Panc1 (cell line): ENCODE data around the gene RICTOR. TPM values are rescaled to one million over a fixed set of nuclear protein-coding genes. Genes with fewer than 3 reads are reported as not detected.
A peak's percentile ranks its signal among the peaks of the same experiment; 100 is the strongest.

Source experiments
- ATAC-seq: fragments of 200-7000 bp; cut with Tn5 transposase; 2 replicates; pipeline ENCODE4 v1.9.1; 2020; ENCODE audit warnings: mild to moderate bottlenecking, moderate library complexity
- BruUV-seq: library from RNA; stranded (reverse); fragments of 400-500 nt; replicated peaks from 2 replicates; lab custom pipeline; 2021; lab: Mats Ljungman, UMichigan
- CTCF ChIA-PET: fragments of 300-600 bp; sonication (Branson Sonifier 250); formaldehyde crosslinking; loops from one replicate; lab custom pipeline; 2022; ENCODE audit warnings: antibody characterized with exemption; lab: Charles Lee
- POLR2A ChIA-PET: fragments of 300-600 bp; sonication (Branson Sonifier 250); formaldehyde crosslinking; loops from one replicate; lab custom pipeline; 2022; ENCODE audit warnings: antibody characterized with exemption; lab: Charles Lee
- DNase-seq: peaks from one replicate; pipeline ENCODE4 v3.0.0-alpha.2; 2010; ENCODE audit warnings: low read depth, low spot score
- H3K27ac ChIP-seq: 2 replicates; pipeline ENCODE4 v1.5.1; 2011; ENCODE audit warnings: mild to moderate bottlenecking, low read length, inconsistent platforms
- H3K27me3 ChIP-seq: fragments of 200-500 bp; sonication (Bioruptor generic); 2 replicates; pipeline ENCODE4 v1.6.0; 2014; ENCODE audit warnings: low read length, inconsistent platforms; ENCODE audit not compliant: control insufficient read depth, insufficient read depth
- H3K36me3 ChIP-seq: fragments of 200-500 bp; sonication (Bioruptor generic); 2 replicates; pipeline ENCODE4 v1.5.1; 2014; ENCODE audit warnings: inconsistent platforms, mild to moderate bottlenecking, low read length, moderate library complexity; ENCODE audit not compliant: control insufficient read depth, insufficient read depth
- H3K4me1 ChIP-seq: 2 replicates; pipeline ENCODE4 v1.5.1; 2011; ENCODE audit warnings: inconsistent platforms, mild to moderate bottlenecking, low read length, moderate library complexity; ENCODE audit not compliant: control insufficient read depth, insufficient read depth
- H3K4me3 ChIP-seq, 2 experiments: 2 replicates each; pipeline ENCODE4 v1.5.1; 2011 to 2012; ENCODE audit warnings: low read depth in 2 of 2, low read length in 2 of 2, mild to moderate bottlenecking in 2 of 2, inconsistent platforms in 1 of 2, moderate library complexity in 1 of 2
- H3K9me3 ChIP-seq: fragments of 200-500 bp; sonication (Bioruptor generic); 2 replicates; pipeline ENCODE4 v1.5.1; 2014; ENCODE audit warnings: low read depth, mild to moderate bottlenecking, inconsistent platforms, low read length, moderate library complexity; ENCODE audit not compliant: control insufficient read depth, insufficient read depth
- POLR2AphosphoS5 ChIP-seq: IDR thresholded peaks from 2 replicates; pipeline ENCODE4 v1.6.1; 2012; ENCODE audit warnings: mild to moderate bottlenecking, low read depth, low read length, moderate library complexity
- SIN3A ChIP-seq: IDR thresholded peaks from 2 replicates; pipeline ENCODE4 v1.6.1; 2012; ENCODE audit warnings: low read depth, mild to moderate bottlenecking, low read length, moderate library complexity, borderline replicate concordance; ENCODE audit not compliant: insufficient read depth
- TCF7L2 ChIP-seq: IDR thresholded peaks from 2 replicates; pipeline ENCODE4 v1.6.1; 2011; ENCODE audit warnings: mild to moderate bottlenecking, low read depth, low read length, inconsistent platforms
- in situ Hi-C: cut with HindIII; loops from 2 replicates; pipeline ENCODE4 v1.10.0; 2016; ENCODE audit warnings: low sequenced_read_pairs, low pct_unique_long_range_greater_than_20kb
- intact Hi-C: fragments of 100-400 bp; cut with micrococcal nuclease; formaldehyde crosslinking; loops from one replicate; pipeline ENCODE4 v1.10.0; 2022; ENCODE audit not compliant: unreplicated experiment
- total RNA-seq: library from RNA; stranded (reverse); gene quantifications from one replicate; pipeline ENCODE4 v1.2.1, GENCODE V29; 2021; ENCODE audit not compliant: unreplicated experiment
- TF ChIP-seq, protein P1 (sequence below), 2 experiments: IDR thresholded peaks; 2 replicates each; pipeline ENCODE4 v1.6.1; 2011 to 2012; ENCODE audit warnings: low read depth in 2 of 2, control low read depth in 1 of 2, low read length in 1 of 2, mild to moderate bottlenecking in 1 of 2, moderate library complexity in 1 of 2; ENCODE audit not compliant: insufficient read depth in 1 of 2
- TF ChIP-seq, protein P2 (sequence below): fragments of 450-650 bp; IDR thresholded peaks from 2 replicates; pipeline ENCODE4 v1.5.1; 2017; ENCODE audit warnings: mild to moderate bottlenecking

RICTOR gene
- total RNA-seq, 1 experiment from 2014 or later: 21.3 TPM

DNA sequence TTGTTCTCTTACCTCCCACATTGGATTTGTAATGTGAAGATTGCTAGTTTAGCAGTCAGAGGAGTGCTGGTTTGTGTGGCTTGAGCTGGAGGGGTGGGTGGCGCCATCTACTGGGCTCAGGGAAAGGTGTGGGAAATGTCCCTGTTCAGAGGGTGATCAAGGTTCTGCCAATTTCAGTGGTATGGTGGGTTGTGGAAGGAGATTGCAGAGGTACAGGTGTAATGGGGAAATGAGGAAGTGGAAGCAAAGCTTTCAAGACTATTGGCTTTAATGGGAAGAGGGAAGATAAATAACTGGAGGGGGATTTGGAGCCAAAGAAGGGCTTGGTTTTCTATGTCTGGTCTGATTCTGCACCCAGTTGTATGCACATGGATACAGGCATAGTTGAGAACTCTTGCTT, 152.0 kb downstream of the RICTOR start:
- TF ChIP-seq, protein P1, sequence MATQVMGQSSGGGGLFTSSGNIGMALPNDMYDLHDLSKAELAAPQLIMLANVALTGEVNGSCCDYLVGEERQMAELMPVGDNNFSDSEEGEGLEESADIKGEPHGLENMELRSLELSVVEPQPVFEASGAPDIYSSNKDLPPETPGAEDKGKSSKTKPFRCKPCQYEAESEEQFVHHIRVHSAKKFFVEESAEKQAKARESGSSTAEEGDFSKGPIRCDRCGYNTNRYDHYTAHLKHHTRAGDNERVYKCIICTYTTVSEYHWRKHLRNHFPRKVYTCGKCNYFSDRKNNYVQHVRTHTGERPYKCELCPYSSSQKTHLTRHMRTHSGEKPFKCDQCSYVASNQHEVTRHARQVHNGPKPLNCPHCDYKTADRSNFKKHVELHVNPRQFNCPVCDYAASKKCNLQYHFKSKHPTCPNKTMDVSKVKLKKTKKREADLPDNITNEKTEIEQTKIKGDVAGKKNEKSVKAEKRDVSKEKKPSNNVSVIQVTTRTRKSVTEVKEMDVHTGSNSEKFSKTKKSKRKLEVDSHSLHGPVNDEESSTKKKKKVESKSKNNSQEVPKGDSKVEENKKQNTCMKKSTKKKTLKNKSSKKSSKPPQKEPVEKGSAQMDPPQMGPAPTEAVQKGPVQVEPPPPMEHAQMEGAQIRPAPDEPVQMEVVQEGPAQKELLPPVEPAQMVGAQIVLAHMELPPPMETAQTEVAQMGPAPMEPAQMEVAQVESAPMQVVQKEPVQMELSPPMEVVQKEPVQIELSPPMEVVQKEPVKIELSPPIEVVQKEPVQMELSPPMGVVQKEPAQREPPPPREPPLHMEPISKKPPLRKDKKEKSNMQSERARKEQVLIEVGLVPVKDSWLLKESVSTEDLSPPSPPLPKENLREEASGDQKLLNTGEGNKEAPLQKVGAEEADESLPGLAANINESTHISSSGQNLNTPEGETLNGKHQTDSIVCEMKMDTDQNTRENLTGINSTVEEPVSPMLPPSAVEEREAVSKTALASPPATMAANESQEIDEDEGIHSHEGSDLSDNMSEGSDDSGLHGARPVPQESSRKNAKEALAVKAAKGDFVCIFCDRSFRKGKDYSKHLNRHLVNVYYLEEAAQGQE (IDR thresholded peaks at IDR 0.05; ENCODE audit: insufficient read depth in 1 of 2, low read depth in 2 of 2, low read length in 1 of 2): peak in 1 of 2 experiments; percentile 63; a peak in 1 of 4 replicates
- TF ChIP-seq, protein P2, sequence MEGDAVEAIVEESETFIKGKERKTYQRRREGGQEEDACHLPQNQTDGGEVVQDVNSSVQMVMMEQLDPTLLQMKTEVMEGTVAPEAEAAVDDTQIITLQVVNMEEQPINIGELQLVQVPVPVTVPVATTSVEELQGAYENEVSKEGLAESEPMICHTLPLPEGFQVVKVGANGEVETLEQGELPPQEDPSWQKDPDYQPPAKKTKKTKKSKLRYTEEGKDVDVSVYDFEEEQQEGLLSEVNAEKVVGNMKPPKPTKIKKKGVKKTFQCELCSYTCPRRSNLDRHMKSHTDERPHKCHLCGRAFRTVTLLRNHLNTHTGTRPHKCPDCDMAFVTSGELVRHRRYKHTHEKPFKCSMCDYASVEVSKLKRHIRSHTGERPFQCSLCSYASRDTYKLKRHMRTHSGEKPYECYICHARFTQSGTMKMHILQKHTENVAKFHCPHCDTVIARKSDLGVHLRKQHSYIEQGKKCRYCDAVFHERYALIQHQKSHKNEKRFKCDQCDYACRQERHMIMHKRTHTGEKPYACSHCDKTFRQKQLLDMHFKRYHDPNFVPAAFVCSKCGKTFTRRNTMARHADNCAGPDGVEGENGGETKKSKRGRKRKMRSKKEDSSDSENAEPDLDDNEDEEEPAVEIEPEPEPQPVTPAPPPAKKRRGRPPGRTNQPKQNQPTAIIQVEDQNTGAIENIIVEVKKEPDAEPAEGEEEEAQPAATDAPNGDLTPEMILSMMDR: peak; percentile 93
- TF ChIP-seq SIN3A (no peak), POLR2AphosphoS5 (no peak), TCF7L2 (no peak)
- Histone ChIP-seq H3K36me3 (peaks cover 7% of the 10 kb centered on the region), H3K4me1 (no peaks in the 10 kb centered on the region), H3K9me3 (no peaks in the 10 kb centered on the region), H3K27me3 (no peaks in the 10 kb centered on the region), H3K27ac (no peak overlapping the region), H3K4me3 (no peak overlapping the region)
- ATAC-seq (peak; percentile 95), DNase-seq (peak; percentile 45)
- no TSS peak for BruUV-seq
- POLR2A ChIA-PET: no interaction called here
- in situ Hi-C loops (no loop called here), intact Hi-C loops (loop anchor here (5.0 kb wide), 2 partner anchors 90 to 480 kb away; no protein-coding TSS in a partner anchor)
- CTCF ChIA-PET: interaction anchor here (0.7 to 1.4 kb wide), 4 partner anchors 267 to 502 kb away, joined by 3 to 11 read pairs (median 3); no protein-coding TSS in a partner anchor

DNA sequence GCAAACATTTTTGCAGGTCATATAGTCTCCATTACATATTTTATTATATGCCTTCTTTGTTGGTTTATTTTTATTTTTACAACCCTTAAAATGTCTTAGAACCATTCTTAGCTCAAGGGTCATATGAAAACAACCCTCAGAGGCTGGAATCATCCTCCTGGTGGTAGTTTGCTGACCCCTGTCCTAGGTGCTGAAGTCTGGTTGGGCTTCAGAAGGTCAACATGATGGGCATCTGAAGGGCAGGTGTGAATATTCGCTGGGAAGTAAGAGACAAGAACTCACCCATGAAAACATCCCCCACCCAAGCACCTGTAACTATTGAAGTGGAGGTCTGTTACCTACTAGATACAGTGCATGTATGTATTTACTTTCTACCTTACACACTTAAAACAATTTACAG, 153.0 kb downstream of the RICTOR start:
- TF ChIP-seq TCF7L2: no peak
- TF ChIP-seq, protein P1 (IDR thresholded peaks at IDR 0.05; ENCODE audit: insufficient read depth in 1 of 2, low read depth in 2 of 2, low read length in 1 of 2): peak; percentile 80 to 82
- DNase-seq (no peak), ATAC-seq (no peak)
- no peaks in the 10 kb centered on the region for H3K9me3 ChIP-seq
- peaks cover 7% of the 10 kb centered on the region for H3K36me3 ChIP-seq
- in situ Hi-C loops (no loop called here), intact Hi-C loops (loop anchor here (5.0 kb wide), 2 partner anchors 89 to 479 kb away; no protein-coding TSS in a partner anchor)
- POLR2A ChIA-PET: no interaction called here
- no peak overlapping the region for H3K4me3 ChIP-seq
- no TSS peak for BruUV-seq
- CTCF ChIA-PET: interaction anchor here (1.4 kb wide), 1 partner anchor 480 kb away, joined by 11 read pairs; no protein-coding TSS in a partner anchor
- H3K4me1 ChIP-seq: no peaks in the 10 kb centered on the region
- H3K27me3 ChIP-seq: no peaks in the 10 kb centered on the region
- no peak overlapping the region for H3K27ac ChIP-seq
